Neuronal stem cell (in vitro differentiated cells): ENCODE measurements around the gene SOX8.

Experiments
- DNase-seq: peaks from one replicate; pipeline ENCODE4 v3.0.0-alpha.2; 2013; ENCODE audit warnings: low spot score
- H2AFZ ChIP-seq: one replicate; pipeline ENCODE4 v1.6.1; 2013; ENCODE audit warnings: mild to moderate bottlenecking, low read length, inconsistent platforms
- H2AK5ac ChIP-seq: 2 replicates; pipeline ENCODE4 v1.6.1; 2013; ENCODE audit warnings: low read depth, mild to moderate bottlenecking, inconsistent platforms, low read length, moderate library complexity, mixed read lengths
- H2BK120ac ChIP-seq: 2 replicates; pipeline ENCODE4 v1.6.1; 2013; ENCODE audit warnings: low read depth, mild to moderate bottlenecking, inconsistent platforms, low read length, moderate library complexity, mixed read lengths
- H2BK12ac ChIP-seq: one replicate; pipeline ENCODE4 v1.6.1; 2013; ENCODE audit warnings: low read length, inconsistent platforms
- H2BK15ac ChIP-seq: 2 replicates; pipeline ENCODE4 v1.6.1; 2013; ENCODE audit warnings: mild to moderate bottlenecking, low read length, inconsistent platforms, mixed read lengths
- H2BK5ac ChIP-seq: one replicate; pipeline ENCODE4 v1.6.1; 2013; ENCODE audit warnings: inconsistent platforms, mild to moderate bottlenecking, low read length, moderate library complexity
- H3K14ac ChIP-seq: one replicate; pipeline ENCODE4 v1.6.1; 2013; ENCODE audit warnings: low read length, inconsistent platforms
- H3K18ac ChIP-seq: 2 replicates; pipeline ENCODE4 v1.6.1; 2013; ENCODE audit warnings: low read length, inconsistent platforms
- H3K23ac ChIP-seq: 2 replicates; pipeline ENCODE4 v1.6.1; 2013; ENCODE audit warnings: low read depth, mild to moderate bottlenecking, mixed read lengths, low read length, inconsistent platforms; ENCODE audit not compliant: poor library complexity
- H3K27ac ChIP-seq: replicated peaks from 3 replicates; pipeline ENCODE4 v1.5.1; 2013; ENCODE audit warnings: low read length, inconsistent platforms
- H3K27me3 ChIP-seq, 3 experiments: 2 replicates each; pipeline ENCODE4 v1.6.1; 2013; ENCODE audit warnings: low read length in 3 of 3, mild to moderate bottlenecking in 2 of 3, inconsistent platforms in 1 of 3, low read depth in 1 of 3, mixed read lengths in 1 of 3, moderate library complexity in 1 of 3; ENCODE audit not compliant: control insufficient read depth in 3 of 3, insufficient read depth in 3 of 3
- H3K36me3 ChIP-seq, 2 donors: replicated peaks in 1 of 2; 2 replicates each; pipeline ENCODE4 v1.6.1; 2013; ENCODE audit warnings: low read length in 2 of 2; ENCODE audit not compliant: control insufficient read depth in 2 of 2, insufficient read depth in 2 of 2
- H3K4ac ChIP-seq: 2 replicates; pipeline ENCODE4 v1.6.1; 2013; ENCODE audit warnings: inconsistent platforms, mild to moderate bottlenecking, low read length, moderate library complexity
- H3K4me1 ChIP-seq, 2 donors: 1 replicate in 1 of 2; 2 replicates in 1 of 2; pipeline ENCODE4 v1.6.1; 2013; ENCODE audit warnings: low read length in 2 of 2, low read depth in 1 of 2; ENCODE audit not compliant: control insufficient read depth in 2 of 2, insufficient read depth in 1 of 2
- H3K4me2 ChIP-seq: one replicate; pipeline ENCODE4 v1.6.1; 2013; ENCODE audit warnings: mild to moderate bottlenecking, low read length, inconsistent platforms; ENCODE audit not compliant: insufficient read depth, poor library complexity, severe bottlenecking
- H3K4me3 ChIP-seq, 2 donors: 2 replicates each; pipeline ENCODE4 v1.5.1; 2013; ENCODE audit warnings: low read length in 2 of 2, mild to moderate bottlenecking in 2 of 2, inconsistent platforms in 1 of 2, moderate library complexity in 1 of 2
- H3K79me1 ChIP-seq: one replicate; pipeline ENCODE4 v1.6.1; 2013; ENCODE audit warnings: low read depth, mild to moderate bottlenecking, inconsistent platforms, low read length, moderate library complexity
- H3K9ac ChIP-seq: one replicate; pipeline ENCODE4 v1.6.1; 2013; ENCODE audit warnings: mild to moderate bottlenecking, low read depth, low read length, inconsistent platforms; ENCODE audit not compliant: poor library complexity
- H3K9me3 ChIP-seq, 2 donors: replicated peaks in 1 of 2; 2 replicates each; pipeline versions ENCODE3 to v1.6.1; 2013; ENCODE audit warnings: low read length in 2 of 2, mild to moderate bottlenecking in 2 of 2, inconsistent platforms in 1 of 2, low read depth in 1 of 2, mixed read lengths in 1 of 2, moderate library complexity in 1 of 2; ENCODE audit not compliant: control insufficient read depth in 2 of 2, insufficient read depth in 1 of 2
- H4K8ac ChIP-seq: one replicate; pipeline ENCODE4 v1.6.1; 2013; ENCODE audit warnings: low read depth, mild to moderate bottlenecking, inconsistent platforms, low read length, moderate library complexity
- H4K91ac ChIP-seq: one replicate; pipeline ENCODE4 v1.6.1; 2013; ENCODE audit warnings: low read length, low read depth, mild to moderate bottlenecking, inconsistent platforms; ENCODE audit not compliant: poor library complexity
- WGBS, 2 donors: extraction: QIAGEN DNeasy Blood & Tissue Kit; methylation state at CpG; one replicate each; pipeline ENCODE4 v1.1.7; 2013; ENCODE audit warnings: missing lambda C conversion rate in 2 of 2, mixed read lengths in 1 of 2; ENCODE audit not compliant: insufficient read length in 2 of 2, insufficient replicate concordance in 1 of 2; ENCODE audit errors: extremely low coverage in 2 of 2; 5-methylcytosine and 5-hydroxymethylcytosine counted together

Gene SOX8

DNA sequence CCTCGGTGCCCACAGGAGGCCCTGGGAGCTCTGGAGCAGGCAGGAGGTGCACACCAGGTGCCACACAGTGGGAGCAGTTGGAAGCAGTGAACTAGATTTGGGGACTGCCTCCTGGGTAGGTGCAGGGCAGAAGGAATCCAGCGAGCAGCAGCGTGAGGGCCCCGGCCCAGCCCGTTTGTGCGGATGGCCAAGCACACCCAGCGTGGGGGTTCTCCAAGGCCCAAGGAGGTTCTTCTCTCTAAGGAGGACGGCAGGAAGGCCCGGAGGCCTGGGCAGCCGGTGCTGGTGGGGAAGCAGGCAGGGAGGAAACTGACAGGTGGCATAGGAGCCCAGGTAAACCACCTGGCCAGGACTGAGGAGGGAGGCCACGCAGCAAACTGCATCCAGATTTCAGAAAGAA lies 17.0 kb downstream of the SOX8 start:
- no peak overlapping the region for H2BK120ac ChIP-seq
- no peak overlapping the region for H2BK12ac ChIP-seq
- no peak overlapping the region for H3K4me2 ChIP-seq
- no peak overlapping the region for H3K27ac ChIP-seq
- DNase-seq, result no peak
- no peak overlapping the region for H2BK5ac ChIP-seq
- H3K4ac ChIP-seq, result no peak overlapping the region
- no peak overlapping the region for H3K14ac ChIP-seq
- H2AFZ ChIP-seq, result no peak overlapping the region
- no peaks in the 10 kb centered on the region for H3K36me3 ChIP-seq
- H3K4me3 ChIP-seq, result no peak overlapping the region
- WGBS, 2 donors, result no CpG with 5 or more reads among the region's 11 CpGs
- H3K23ac ChIP-seq, result peak overlapping the region; percentile 17
- peak overlapping the region; percentile 86 for H2BK15ac ChIP-seq
- no peak overlapping the region for H4K8ac ChIP-seq
- peaks cover 9 to 29% of the 10 kb centered on the region in 2 donors for H3K9me3 ChIP-seq
- H3K9ac ChIP-seq, result no peak overlapping the region
- peaks cover 5 to 35% of the 10 kb centered on the region in 2 donors for H3K4me1 ChIP-seq
- peaks cover 0 to 21% (median 0%) of the 10 kb centered on the region in 3 experiments for H3K27me3 ChIP-seq
- no peak overlapping the region for H4K91ac ChIP-seq
- H3K18ac ChIP-seq, result peak overlapping the region; percentile 76
- no peaks in the 10 kb centered on the region for H3K79me1 ChIP-seq
- H2AK5ac ChIP-seq, result peak overlapping the region; percentile 28

DNA sequence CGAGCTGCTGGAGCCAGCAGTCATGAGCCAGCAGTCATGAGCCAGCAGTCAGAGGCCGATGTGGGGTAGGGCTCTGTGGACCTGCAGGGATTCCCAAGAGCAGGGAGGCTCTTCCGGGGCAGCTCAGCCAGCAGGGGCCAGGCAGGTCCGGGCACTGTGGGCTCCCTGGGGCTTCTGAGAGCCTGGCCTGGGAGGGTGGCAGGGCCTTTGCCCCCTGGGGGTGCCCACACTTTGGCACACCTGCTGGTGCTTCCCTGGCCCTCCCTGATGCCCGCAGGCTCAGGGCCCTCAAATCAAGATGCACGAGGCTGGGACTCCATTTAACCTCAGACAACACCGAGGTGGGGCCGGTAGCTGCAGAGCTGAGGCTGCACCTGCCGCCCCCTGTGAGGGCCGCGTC lies 18.1 kb downstream of the SOX8 start:
- Histone ChIP-seq H3K18ac (peak overlapping the region; percentile 76), H3K4me1 (peaks cover 5 to 38% of the 10 kb centered on the region in 2 donors), H3K36me3 (no peaks in the 10 kb centered on the region), H3K9ac (no peak overlapping the region), H3K27me3 (peaks cover 0 to 21% (median 0%) of the 10 kb centered on the region in 3 experiments), H2BK120ac (no peak overlapping the region), H3K23ac (no peak overlapping the region), H2AK5ac (peak overlapping the region; percentile 28), H2BK15ac (peak overlapping the region; percentile 86), H3K79me1 (no peaks in the 10 kb centered on the region), H3K4me2 (no peak overlapping the region), H3K4ac (no peak overlapping the region), H3K27ac (no peak overlapping the region), H4K8ac (no peak overlapping the region), H3K4me3 (no peak overlapping the region), H3K9me3 (peaks cover 9 to 26% of the 10 kb centered on the region in 2 donors), H2AFZ (no peak overlapping the region), H4K91ac (no peak overlapping the region), H2BK5ac (no peak overlapping the region), H2BK12ac (no peak overlapping the region), H3K14ac (no peak overlapping the region)
- DNase-seq, result no peak
- no CpG with 5 or more reads among the region's 11 CpGs for WGBS, 2 donors

DNA sequence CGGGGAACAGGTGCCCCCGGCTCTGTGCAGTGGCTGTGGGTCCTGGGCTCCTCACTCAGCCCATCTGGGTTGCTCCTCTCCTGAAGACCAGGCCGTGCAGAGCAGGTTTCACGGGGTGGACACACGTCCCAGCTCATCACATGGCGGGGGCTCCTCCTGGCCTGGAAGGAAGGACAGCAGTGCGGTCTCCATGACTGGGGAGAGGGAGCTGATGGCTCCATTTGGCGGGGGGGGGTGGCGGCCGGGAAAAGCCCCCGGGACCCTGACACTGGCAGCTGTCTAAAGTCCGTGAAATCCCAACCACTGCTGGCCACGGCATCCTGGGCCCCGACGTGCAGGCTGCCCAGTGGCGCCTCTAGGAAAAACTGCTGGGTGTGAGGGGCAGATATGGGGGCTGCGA lies 19.0 kb downstream of the SOX8 start:
- Histone ChIP-seq H3K9me3 (peaks cover 9 to 17% of the 10 kb centered on the region in 2 donors), H2AK5ac (peak overlapping the region; percentile 83), H3K4me2 (no peak overlapping the region)

DNA sequence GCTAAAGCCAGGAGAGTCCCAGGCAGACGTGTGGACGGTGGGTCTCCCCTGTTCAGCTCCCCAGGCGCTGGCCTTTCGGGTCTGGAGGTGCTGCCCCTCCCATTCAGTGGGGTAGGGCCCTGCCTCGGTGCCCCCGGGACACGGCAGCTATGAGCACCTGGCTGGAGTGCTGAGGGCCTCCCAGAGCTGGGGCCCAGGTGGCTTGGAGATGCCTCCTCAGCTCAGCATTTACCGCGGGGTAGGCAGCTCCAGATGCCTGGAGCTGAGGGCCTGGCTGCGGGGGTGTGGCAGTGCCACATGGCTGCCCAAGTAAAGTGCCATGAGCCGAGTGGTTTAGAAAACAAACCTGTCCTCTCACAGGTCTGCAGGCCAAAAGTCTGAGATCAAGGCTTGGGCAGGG lies 19.5 kb downstream of the SOX8 start:
- WGBS, 2 donors, result no CpG with 5 or more reads among the region's 11 CpGs
- H3K27ac ChIP-seq, result no peak overlapping the region
- no peaks in the 10 kb centered on the region for H3K79me1 ChIP-seq
- no peak overlapping the region for H2BK5ac ChIP-seq
- no peak overlapping the region for H4K8ac ChIP-seq
- H3K14ac ChIP-seq, result peak overlapping the region; percentile 71
- no peaks in the 10 kb centered on the region for H3K36me3 ChIP-seq
- no peak overlapping the region for H4K91ac ChIP-seq
- H3K4me3 ChIP-seq, result no peak overlapping the region
- no peak overlapping the region for H3K4me2 ChIP-seq
- H2AFZ ChIP-seq, result no peak overlapping the region
- H2BK15ac ChIP-seq, result peak overlapping the region; percentile 55
- peak overlapping the region; percentile 41 for H2BK12ac ChIP-seq
- H3K27me3 ChIP-seq, result peaks cover 0 to 21% (median 0%) of the 10 kb centered on the region in 3 experiments
- peak overlapping the region; percentile 61 for H2BK120ac ChIP-seq
- H3K4me1 ChIP-seq, result peaks cover 8 to 37% of the 10 kb centered on the region in 2 donors
- no peak overlapping the region for H3K23ac ChIP-seq
- H3K4ac ChIP-seq, result no peak overlapping the region
- peaks cover 9 to 12% of the 10 kb centered on the region in 2 donors for H3K9me3 ChIP-seq
- H3K9ac ChIP-seq, result no peak overlapping the region
- DNase-seq, result no peak
- H2AK5ac ChIP-seq, result peak overlapping the region; percentile 83
- peak overlapping the region; percentile 78 for H3K18ac ChIP-seq

More for the DNA sequence above, 19.0 kb downstream of the SOX8 start:
- Histone ChIP-seq H3K4me3 (no peak overlapping the region), H2BK12ac (no peak overlapping the region), H3K36me3 (no peaks in the 10 kb centered on the region), H3K4me1 (peaks cover 8 to 38% of the 10 kb centered on the region in 2 donors), H4K91ac (no peak overlapping the region), H2BK5ac (no peak overlapping the region), H3K18ac (no peak overlapping the region), H3K79me1 (no peaks in the 10 kb centered on the region), H3K4ac (no peak overlapping the region), H2BK120ac (no peak overlapping the region), H2AFZ (no peak overlapping the region), H3K27ac (no peak overlapping the region), H4K8ac (no peak overlapping the region), H3K23ac (no peak overlapping the region), H2BK15ac (peak overlapping the region; percentile 55), H3K27me3 (peaks cover 0 to 21% (median 0%) of the 10 kb centered on the region in 3 experiments), H3K14ac (no peak overlapping the region), H3K9ac (no peak overlapping the region)
- no peak for DNase-seq
- no CpG with 5 or more reads among the region's 17 CpGs for WGBS, 2 donors
